ENCODE data around the gene PARL. TPM values are rescaled to one million over a fixed set of nuclear protein-coding genes. Genes with fewer than 3 reads are reported as not detected.

Gene PARL
- total and polyA plus RNA-seq, 2 of the 8 experiments (the other 6 are each of a cell fraction or from before 2014, with no cell fraction given) = 62.7 to 85.0 TPM

GRCh38 chr3:183896610-183897009, 11.9 kb upstream of the PARL start (continued):
- no peak for TF ChIP-seq SAP30 (IDR thresholded peaks at IDR 0.05; ENCODE audit: insufficient read depth, insufficient replicate concordance, low read length)
- no peak for TF ChIP-seq ATF2 (IDR thresholded peaks at IDR 0.05; ENCODE audit: low read length)
- TF ChIP-seq RAD21 (IDR thresholded peaks at IDR 0.05 in 1 of 2, conservative IDR thresholded peaks at IDR 0.05 in 1 of 2; ENCODE audit: low read depth in 2 of 2, low read length in 2 of 2) = no peak
- no peak for TF ChIP-seq KDM1A (IDR thresholded peaks at IDR 0.05; ENCODE audit: borderline replicate concordance, low read length)
- no peak for TF ChIP-seq ZNF274 (IDR thresholded peaks at IDR 0.05; ENCODE audit: borderline replicate concordance, extremely low read depth, low read length)
- TF ChIP-seq CHD1 (IDR thresholded peaks at IDR 0.05; ENCODE audit: low read depth, low read length) = no peak

Measured in H1 (cell line).